Panc1 (cell line): ENCODE measurements around the gene NIPAL1. TPM values are rescaled to one million over a fixed set of nuclear protein-coding genes. Genes with fewer than 3 reads are reported as not detected.

Experiments used
- ATAC-seq: fragments of 200-7000 bp; cut with Tn5 transposase; 2 replicates; pipeline ENCODE4 v1.9.1; 2020; ENCODE audit warnings: mild to moderate bottlenecking, moderate library complexity
- BruUV-seq: library from RNA; stranded (reverse); fragments of 400-500 nt; replicated peaks from 2 replicates; lab custom pipeline; 2021; lab: Mats Ljungman, UMichigan
- CTCF ChIA-PET: fragments of 300-600 bp; sonication (Branson Sonifier 250); formaldehyde crosslinking; loops from one replicate; lab custom pipeline; 2022; ENCODE audit warnings: antibody characterized with exemption; lab: Charles Lee
- POLR2A ChIA-PET: fragments of 300-600 bp; sonication (Branson Sonifier 250); formaldehyde crosslinking; loops from one replicate; lab custom pipeline; 2022; ENCODE audit warnings: antibody characterized with exemption; lab: Charles Lee
- DNase-seq: peaks from one replicate; pipeline ENCODE4 v3.0.0-alpha.2; 2010; ENCODE audit warnings: low read depth, low spot score
- H3K27ac ChIP-seq: 2 replicates; pipeline ENCODE4 v1.5.1; 2011; ENCODE audit warnings: mild to moderate bottlenecking, low read length, inconsistent platforms
- H3K27me3 ChIP-seq: fragments of 200-500 bp; sonication (Bioruptor generic); 2 replicates; pipeline ENCODE4 v1.6.0; 2014; ENCODE audit warnings: low read length, inconsistent platforms; ENCODE audit not compliant: control insufficient read depth, insufficient read depth
- H3K36me3 ChIP-seq: fragments of 200-500 bp; sonication (Bioruptor generic); 2 replicates; pipeline ENCODE4 v1.5.1; 2014; ENCODE audit warnings: inconsistent platforms, mild to moderate bottlenecking, low read length, moderate library complexity; ENCODE audit not compliant: control insufficient read depth, insufficient read depth
- H3K4me1 ChIP-seq: 2 replicates; pipeline ENCODE4 v1.5.1; 2011; ENCODE audit warnings: inconsistent platforms, mild to moderate bottlenecking, low read length, moderate library complexity; ENCODE audit not compliant: control insufficient read depth, insufficient read depth
- H3K4me3 ChIP-seq, 2 experiments: 2 replicates each; pipeline ENCODE4 v1.5.1; 2011 to 2012; ENCODE audit warnings: low read depth in 2 of 2, low read length in 2 of 2, mild to moderate bottlenecking in 2 of 2, inconsistent platforms in 1 of 2, moderate library complexity in 1 of 2
- H3K9me3 ChIP-seq: fragments of 200-500 bp; sonication (Bioruptor generic); 2 replicates; pipeline ENCODE4 v1.5.1; 2014; ENCODE audit warnings: low read depth, mild to moderate bottlenecking, inconsistent platforms, low read length, moderate library complexity; ENCODE audit not compliant: control insufficient read depth, insufficient read depth
- CTCF ChIP-seq: fragments of 450-650 bp; IDR thresholded peaks from 2 replicates; pipeline ENCODE4 v1.5.1; 2017; ENCODE audit warnings: mild to moderate bottlenecking
- POLR2AphosphoS5 ChIP-seq: IDR thresholded peaks from 2 replicates; pipeline ENCODE4 v1.6.1; 2012; ENCODE audit warnings: mild to moderate bottlenecking, low read depth, low read length, moderate library complexity
- REST ChIP-seq, 2 experiments: IDR thresholded peaks; 2 replicates each; pipeline ENCODE4 v1.6.1; 2011 to 2012; ENCODE audit warnings: low read depth in 2 of 2, control low read depth in 1 of 2, low read length in 1 of 2, mild to moderate bottlenecking in 1 of 2, moderate library complexity in 1 of 2; ENCODE audit not compliant: insufficient read depth in 1 of 2
- SIN3A ChIP-seq: IDR thresholded peaks from 2 replicates; pipeline ENCODE4 v1.6.1; 2012; ENCODE audit warnings: low read depth, mild to moderate bottlenecking, low read length, moderate library complexity, borderline replicate concordance; ENCODE audit not compliant: insufficient read depth
- TCF7L2 ChIP-seq: IDR thresholded peaks from 2 replicates; pipeline ENCODE4 v1.6.1; 2011; ENCODE audit warnings: mild to moderate bottlenecking, low read depth, low read length, inconsistent platforms
- in situ Hi-C: cut with HindIII; loops from 2 replicates; pipeline ENCODE4 v1.10.0; 2016; ENCODE audit warnings: low sequenced_read_pairs, low pct_unique_long_range_greater_than_20kb
- intact Hi-C: fragments of 100-400 bp; cut with micrococcal nuclease; formaldehyde crosslinking; loops from one replicate; pipeline ENCODE4 v1.10.0; 2022; ENCODE audit not compliant: unreplicated experiment
- total RNA-seq: library from RNA; stranded (reverse); gene quantifications from one replicate; pipeline ENCODE4 v1.2.1, GENCODE V29; 2021; ENCODE audit not compliant: unreplicated experiment

NIPAL1 gene
- total RNA-seq, 1 experiment from 2014 or later = 0.82 TPM

DNA sequence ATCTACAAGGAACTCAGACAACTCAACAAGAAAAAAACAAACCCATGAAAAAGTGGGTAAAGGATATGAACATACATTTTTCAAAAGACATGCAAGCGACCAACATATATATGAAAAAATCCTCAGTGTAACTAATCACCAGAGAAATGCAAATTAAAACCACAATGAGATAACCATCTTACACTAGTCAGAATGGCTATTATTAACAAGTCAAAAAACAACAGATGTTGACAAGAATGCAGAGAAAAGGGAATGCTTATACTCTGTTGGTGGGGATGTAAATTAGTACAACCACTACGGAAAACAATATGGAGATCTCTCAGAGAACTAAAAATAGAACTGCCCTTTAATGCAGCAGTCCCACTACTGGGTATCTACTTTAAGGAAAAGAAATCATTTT is 12.1 kb downstream of the NIPAL1 start:
- CTCF ChIA-PET = no interaction called here
- TF ChIP-seq CTCF (no peak), TCF7L2 (no peak)
- POLR2A ChIA-PET = no interaction called here
- in situ Hi-C loops = no loop called here
- BruUV-seq = no TSS peak
- H3K36me3 ChIP-seq = no peaks in the 10 kb centered on the region
- no peak overlapping the region for H3K27ac ChIP-seq
- H3K27me3 ChIP-seq = no peaks in the 10 kb centered on the region
- intact Hi-C loops = no loop called here
- no peaks in the 10 kb centered on the region for H3K9me3 ChIP-seq
- H3K4me1 ChIP-seq = no peaks in the 10 kb centered on the region
- DNase-seq (no peak), ATAC-seq (no peak)
- no peak overlapping the region for H3K4me3 ChIP-seq

DNA sequence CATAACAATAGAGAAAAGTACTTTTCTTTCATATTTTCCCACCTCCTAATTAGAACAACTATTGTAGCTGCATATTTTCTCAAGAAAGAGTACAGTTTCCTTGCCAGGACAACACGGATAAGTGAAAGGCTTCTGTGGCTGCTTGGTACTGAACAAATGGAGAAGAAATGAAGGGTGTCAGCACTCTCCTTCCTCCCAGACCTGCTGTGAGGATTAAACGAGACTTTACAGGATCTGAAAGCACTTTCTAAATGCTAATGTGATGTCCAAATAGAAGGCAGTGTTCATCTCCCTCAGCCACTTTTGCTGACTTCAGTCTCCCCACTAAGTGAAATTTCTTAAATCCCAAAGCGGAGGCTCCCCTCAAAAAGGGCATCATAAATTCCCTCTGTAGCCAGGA is 13.9 kb downstream of the NIPAL1 start:
- DNase-seq (no peak), ATAC-seq (no peak)
- Histone ChIP-seq H3K27ac (no peak overlapping the region), H3K27me3 (no peaks in the 10 kb centered on the region), H3K36me3 (no peaks in the 10 kb centered on the region), H3K4me1 (no peaks in the 10 kb centered on the region), H3K4me3 (no peak overlapping the region), H3K9me3 (no peaks in the 10 kb centered on the region)
- in situ Hi-C loops (no loop called here), intact Hi-C loops (no loop called here)
- no TSS peak for BruUV-seq
- ChIA-PET POLR2A (no interaction called here), CTCF (no interaction called here)
- TF ChIP-seq SIN3A = no peak
- TF ChIP-seq REST (IDR thresholded peaks at IDR 0.05; ENCODE audit: insufficient read depth in 1 of 2, low read depth in 2 of 2, low read length in 1 of 2) = no peak
- no peak for TF ChIP-seq CTCF
- TF ChIP-seq TCF7L2 = no peak
- no peak for TF ChIP-seq POLR2AphosphoS5
